H54 (cell line): ENCODE data around the gene SLC35A3.
A peak's percentile ranks its signal among the peaks of the same experiment; 100 is the strongest.
"Not testable (repeated sequence)": the region's sequence is repeated elsewhere in the genome, so short reads cannot be mapped to it uniquely, and the experiment has no call there.

Experiments used
- DNase-seq: peaks from one replicate; pipeline ENCODE4 v3.0.0; 2011; ENCODE audit warnings: low spot score, mixed read lengths; ENCODE audit not compliant: insufficient read length
- FAIRE-seq: peaks from 3 replicates; lab custom pipeline; 2011; peaks lifted over from hg19 to GRCh38; lab: Jason Lieb, UNC
- POLR2A ChIP-seq: IDR thresholded peaks from 2 replicates; pipeline ENCODE4 v1.6.1; 2011; ENCODE audit warnings: low read depth, mild to moderate bottlenecking, low read length

SLC35A3 gene

DNA sequence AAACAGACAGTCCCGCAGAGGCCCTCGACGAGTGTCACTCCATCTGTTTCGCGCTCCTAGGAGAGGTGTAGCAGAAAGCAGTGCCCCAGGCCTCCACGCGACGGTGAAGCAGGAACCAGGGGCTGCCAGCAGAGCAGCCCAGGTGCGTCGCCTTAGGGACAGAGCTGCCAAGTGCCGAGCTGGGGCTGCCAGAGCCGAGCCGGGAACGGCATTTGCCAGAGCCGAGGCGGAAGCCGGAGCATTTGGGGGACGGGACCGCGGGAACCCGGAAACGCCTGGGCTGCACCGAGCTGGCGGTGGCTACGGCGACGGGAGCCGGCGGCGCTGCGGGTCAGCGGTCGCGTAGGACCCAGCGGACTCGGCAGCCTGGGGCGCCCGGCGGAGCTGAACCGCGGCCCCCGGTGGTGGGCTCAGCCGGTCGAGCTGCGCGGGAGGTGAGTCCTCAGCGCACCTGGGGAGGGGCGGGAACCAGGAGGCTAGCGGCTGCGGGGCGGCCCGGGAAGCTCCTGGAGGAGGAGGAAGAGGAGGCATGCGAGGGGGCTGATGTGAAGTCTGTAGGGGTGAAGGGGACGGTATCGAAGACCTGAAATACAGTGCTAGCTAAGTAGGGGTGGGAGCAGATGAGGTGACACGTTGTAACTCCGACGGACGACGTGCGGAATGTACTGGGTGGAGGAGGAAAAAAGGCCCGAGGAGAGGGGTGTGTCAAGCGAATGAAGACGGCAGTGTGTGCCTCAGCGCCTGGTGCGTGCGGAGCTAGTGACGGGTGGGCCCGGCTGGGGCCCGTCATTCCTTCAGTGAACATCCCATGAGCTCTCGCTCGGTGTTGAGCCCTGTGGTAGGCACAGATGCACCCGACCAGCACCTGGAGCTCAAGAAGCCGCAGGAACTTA lies at the start of gene SLC35A3:
TSS of gene SLC35A3 (plus strand) at position 268 of the 893 bp plus-strand sequence. CDS start 23,559 bp downstream, outside the sequence.
- FAIRE-seq (peak; percentile 78), DNase-seq (peak; percentile 71)
- TF ChIP-seq POLR2A, result peak; percentile 86

DNA sequence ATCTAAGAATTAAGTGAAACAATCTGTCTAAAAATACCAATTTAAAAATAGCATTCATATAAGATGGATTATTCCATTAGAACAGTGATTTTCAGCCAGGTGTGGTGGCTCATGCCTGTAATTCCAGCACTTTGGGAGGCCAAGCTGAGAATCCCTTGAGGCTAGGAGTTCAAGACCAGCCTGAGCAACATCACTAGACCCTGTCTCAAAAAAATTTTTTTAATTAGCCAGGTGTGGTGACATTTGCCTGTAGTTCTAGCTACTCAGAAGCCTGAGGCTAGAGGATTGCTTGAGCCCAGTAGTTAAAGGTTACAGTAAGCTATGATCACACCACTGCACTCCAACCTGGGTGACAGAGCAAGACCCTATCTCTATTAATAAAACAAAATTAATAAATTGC lies 35.0 kb upstream of the SLC35A3 start:
- no peak for TF ChIP-seq POLR2A
- FAIRE-seq (no peak), DNase-seq (no peak)

DNA sequence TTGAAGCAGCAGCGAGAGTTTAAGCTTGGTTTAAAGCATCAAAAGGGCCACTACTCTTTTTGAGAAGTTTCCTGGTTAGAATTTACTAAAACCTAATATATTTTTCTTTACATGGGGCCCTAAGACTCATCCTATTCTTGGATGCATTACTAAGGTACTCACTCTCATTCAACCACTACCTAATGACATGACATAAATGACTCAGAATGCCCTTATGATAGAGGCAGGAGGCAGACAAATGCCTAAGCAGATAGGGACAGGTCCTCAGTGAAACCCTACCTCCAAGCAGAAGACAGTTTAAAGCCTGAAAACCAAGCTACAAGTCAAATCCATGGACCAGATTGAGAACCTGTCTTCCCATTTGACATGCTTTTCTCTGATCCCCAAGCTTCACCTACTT lies 34.3 kb upstream of the SLC35A3 start:
- TF ChIP-seq POLR2A, result no peak
- DNase-seq, result no peak
- no peak for FAIRE-seq

- no peak for TF ChIP-seq POLR2A
- DNase-seq, result no peak
- FAIRE-seq, result no peak
Measured at GRCh38 chr1:99936071-99936470, 33.7 kb upstream of the SLC35A3 start.

GRCh38 chr1:99942723-99943122 lies 27.1 kb upstream of the SLC35A3 start:
- DNase-seq (no peak), FAIRE-seq (no peak)
- TF ChIP-seq POLR2A, result no peak

DNA sequence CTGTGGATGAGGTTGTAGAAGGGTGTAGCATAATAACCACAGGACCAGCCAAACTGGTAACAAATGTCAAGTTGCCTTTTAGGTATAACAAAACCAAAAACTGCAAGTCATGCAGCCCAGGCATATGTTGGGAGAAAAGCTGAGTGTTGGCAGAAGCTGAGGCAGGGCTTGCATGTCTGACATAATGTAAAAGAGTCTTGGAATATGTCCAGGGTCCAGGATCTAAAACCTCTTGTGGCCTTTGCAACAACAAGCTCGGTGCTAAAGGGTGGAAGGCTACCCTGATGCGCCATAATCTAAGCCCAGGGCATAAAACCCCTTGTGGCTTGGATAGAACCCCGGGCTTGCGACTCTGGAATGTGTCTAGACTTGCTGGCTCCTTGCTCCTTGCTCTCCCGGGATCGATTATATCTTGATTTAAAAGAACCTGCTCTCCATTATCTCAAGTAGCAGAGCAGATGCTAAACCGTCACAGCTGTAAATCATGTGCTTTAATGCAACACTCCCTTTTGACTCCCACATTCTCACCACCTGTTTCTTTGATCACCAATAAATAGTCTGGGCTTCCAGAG lies 26.5 kb upstream of the SLC35A3 start:
- no peak for TF ChIP-seq POLR2A
- no peak for DNase-seq
- no peak for FAIRE-seq

DNA sequence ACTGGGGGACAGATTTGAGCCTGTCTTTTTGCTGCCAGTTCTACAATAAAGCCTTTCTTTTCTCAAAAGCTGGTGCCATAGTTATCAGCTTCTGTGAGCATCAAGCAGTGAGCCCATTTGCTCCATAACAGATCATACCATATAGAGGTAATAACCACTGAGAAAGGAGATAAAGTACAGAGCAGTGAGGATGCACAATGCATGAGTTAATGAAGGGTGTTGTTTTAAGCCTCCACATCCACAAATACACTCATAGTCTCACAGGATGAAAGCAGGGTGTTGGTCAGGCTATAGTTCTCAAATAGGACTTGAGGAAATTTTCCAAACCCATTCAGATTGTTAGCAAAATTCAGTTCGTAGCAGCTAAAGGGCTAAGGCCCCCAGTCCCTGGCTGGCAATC lies 25.6 kb upstream of the SLC35A3 start:
- no peak for DNase-seq
- no peak for FAIRE-seq

DNA sequence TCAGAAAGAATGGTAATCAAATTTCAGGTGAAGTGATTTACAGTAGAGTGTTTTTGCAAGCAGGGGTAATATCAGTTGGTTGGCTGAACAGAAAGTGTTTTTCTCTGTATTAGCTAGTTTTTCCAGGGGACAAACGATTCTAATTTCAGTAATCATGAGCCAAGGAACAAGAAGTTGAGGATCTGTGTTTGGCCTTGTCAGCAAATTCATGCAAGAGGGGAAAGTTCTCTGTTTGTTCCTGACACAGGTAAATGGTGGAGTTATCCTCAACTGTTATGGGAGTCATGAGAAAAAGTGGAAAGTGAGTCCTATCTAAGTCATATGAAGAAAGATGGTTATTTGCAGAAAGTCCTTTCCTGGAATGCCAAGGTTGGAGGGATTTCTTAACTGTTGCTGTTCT lies 24.6 kb upstream of the SLC35A3 start:
- DNase-seq, result no peak
- TF ChIP-seq POLR2A, result no peak
- no peak for FAIRE-seq

More for the DNA sequence above, 25.6 kb upstream of the SLC35A3 start:
- no peak for TF ChIP-seq POLR2A

DNA sequence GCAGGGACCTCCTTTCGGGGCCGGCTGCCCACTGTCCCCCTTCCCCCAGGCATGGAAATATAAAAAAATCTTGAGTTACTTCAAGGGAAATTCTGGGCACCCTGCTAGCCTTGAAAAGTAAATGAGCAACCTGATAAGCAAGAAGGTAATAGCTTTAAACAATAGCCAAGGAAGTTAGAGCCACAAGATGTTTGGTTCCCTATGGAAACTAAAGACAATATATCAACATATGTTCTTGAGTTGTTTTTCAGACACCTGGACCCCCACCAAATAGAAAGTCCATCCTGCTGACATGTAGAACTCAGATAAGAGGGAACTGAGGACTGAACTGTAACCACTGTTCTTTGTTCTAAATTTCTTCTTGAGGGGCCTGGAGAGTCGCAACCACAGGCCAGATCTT lies 19.3 kb upstream of the SLC35A3 start:
- DNase-seq, result no peak
- TF ChIP-seq POLR2A, result no peak
- no peak for FAIRE-seq

GRCh38 chr1:99952522-99952921 lies 17.3 kb upstream of the SLC35A3 start:
- no peak for TF ChIP-seq POLR2A
- DNase-seq, result no peak
- no peak for FAIRE-seq

- DNase-seq (no peak), FAIRE-seq (no peak)
- TF ChIP-seq POLR2A, result no peak
Measured at GRCh38 chr1:99955375-99955774, 14.4 kb upstream of the SLC35A3 start.

GRCh38 chr1:99956755-99957154 lies 13.0 kb upstream of the SLC35A3 start:
- no peak for FAIRE-seq
- no peak for DNase-seq
- no peak for TF ChIP-seq POLR2A

DNA sequence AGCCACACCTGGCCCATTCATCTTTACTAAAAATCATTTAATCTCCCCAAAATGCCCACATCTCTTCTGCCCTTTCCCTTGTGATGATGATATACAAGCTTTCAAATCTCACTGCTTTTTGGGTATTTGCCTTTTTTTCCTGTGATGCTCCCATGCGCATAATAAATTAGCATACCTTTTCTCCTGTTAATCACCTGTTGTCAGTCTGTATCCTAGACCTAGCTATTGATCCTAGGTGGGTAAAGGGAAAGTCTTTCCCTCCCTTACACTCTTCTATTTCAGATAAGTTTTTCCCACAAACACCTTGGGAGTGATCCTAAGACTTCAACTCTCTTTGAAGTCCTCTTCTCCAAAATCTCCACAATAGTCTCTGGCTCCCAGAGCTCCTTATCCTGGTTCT lies 12.0 kb upstream of the SLC35A3 start:
- no peak for DNase-seq
- TF ChIP-seq POLR2A, result no peak
- no peak for FAIRE-seq

DNA sequence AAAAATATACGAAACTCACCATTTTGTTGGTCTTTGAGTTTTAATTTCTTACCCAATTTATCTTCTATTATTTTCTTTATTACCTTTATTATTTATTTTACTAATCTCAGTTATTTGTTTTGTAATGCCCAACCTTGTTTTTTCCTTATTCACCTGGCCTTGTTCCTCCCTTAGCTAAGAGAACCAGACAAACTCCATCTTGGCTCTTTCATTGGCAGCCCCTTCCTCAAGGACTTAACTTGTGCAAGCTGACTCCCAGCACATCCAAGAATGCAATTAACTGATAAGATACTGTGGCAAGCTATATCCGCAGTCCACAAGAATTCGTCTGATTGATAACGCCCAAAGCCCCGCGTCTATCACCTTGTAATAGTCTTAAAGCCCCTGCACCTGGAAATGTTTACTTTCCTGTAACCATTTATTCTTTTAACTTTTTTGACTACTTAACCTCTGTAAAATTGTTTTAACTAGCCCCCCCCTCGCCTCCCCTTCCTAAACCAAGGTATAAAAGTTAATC lies 10.5 kb upstream of the SLC35A3 start:
- not testable (repeated sequence) for DNase-seq, FAIRE-seq

DNA sequence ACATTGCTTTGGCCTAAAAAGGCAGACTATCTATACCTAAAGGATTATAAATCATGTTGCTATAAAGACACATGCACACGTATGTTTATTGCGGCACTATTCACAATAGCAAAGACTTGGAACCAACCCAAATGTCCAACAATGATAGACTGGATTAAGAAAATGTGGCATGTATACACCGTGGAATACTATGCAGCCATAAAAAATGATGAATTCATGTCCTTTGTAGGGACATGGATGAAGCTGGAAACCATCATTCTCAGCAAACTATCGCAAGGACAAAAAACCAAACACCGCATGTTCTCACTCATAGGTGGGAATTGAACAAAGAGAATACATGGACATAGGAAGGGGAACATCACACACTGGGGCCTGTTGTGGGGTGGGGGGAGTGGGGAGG lies 9.5 kb upstream of the SLC35A3 start:
- not testable (repeated sequence) for DNase-seq, FAIRE-seq
